GM12878 (cell line): Measurements from ENCODE around the gene DPF3. TPM values are rescaled to one million over a fixed set of nuclear protein-coding genes. Genes with fewer than 3 reads are reported as not detected.

Source experiments
- ATAC-seq: fragments of 200-7000 bp; cut with Tn5 transposase; 3 replicates; pipeline ENCODE4 v1.9.1; 2020; ENCODE audit warnings: mild to moderate bottlenecking, moderate library complexity
- BruUV-seq: library from RNA; stranded (reverse); fragments of 400-500 nt; replicated peaks from 2 replicates; lab custom pipeline; 2021; lab: Mats Ljungman, UMichigan
- CTCF ChIA-PET: fragments of 300-600 bp; sonication (Branson Sonifier 250); formaldehyde crosslinking; extraction: SDS; loops from one replicate; lab custom pipeline; 2021; ENCODE audit warnings: inconsistent platforms; lab: Yijun Ruan, JAX
- POLR2A ChIA-PET: fragments of 350-600 bp; formaldehyde crosslinking; extraction: SDS; loops from one replicate; lab custom pipeline; 2021; ENCODE audit warnings: inconsistent platforms; lab: Charles Lee
- RAD21 ChIA-PET: fragments of 300-600 bp; sonication (Branson Sonifier 250); formaldehyde crosslinking; loops from one replicate; lab custom pipeline; 2023; ENCODE audit warnings: antibody characterized with exemption; ENCODE audit not compliant: unreplicated experiment; lab: Charles Lee
- SMC1A ChIA-PET: fragments of 300-600 bp; sonication (Branson Sonifier 250); formaldehyde crosslinking; loops from one replicate; lab custom pipeline; 2023; ENCODE audit not compliant: unreplicated experiment, uncharacterized antibody; lab: Charles Lee
- DNase-seq: peaks from one replicate; pipeline ENCODE4 v3.0.0-alpha.2; 2011; ENCODE audit warnings: low read depth, low spot score
- FAIRE-seq: peaks from 3 replicates; lab custom pipeline; 2011; peaks lifted over from hg19 to GRCh38; lab: Jason Lieb, UNC
- H2AFZ ChIP-seq: 2 replicates; pipeline ENCODE4 v1.6.0; 2011; ENCODE audit warnings: low read depth, low read length, control low read depth; ENCODE audit not compliant: control insufficient read depth
- H3K27ac ChIP-seq: 2 replicates; pipeline ENCODE4 v1.5.1; 2011; ENCODE audit warnings: control low read depth; ENCODE audit not compliant: control insufficient read depth, insufficient read depth
- H3K27me3 ChIP-seq, 2 experiments: replicated peaks in 1 of 2; 2 replicates each; pipeline versions ENCODE4 v1.6.0 to v1.6.1; 2011; ENCODE audit warnings: low read length in 1 of 2; ENCODE audit not compliant: control insufficient read depth in 2 of 2, insufficient read depth in 2 of 2
- H3K36me3 ChIP-seq, 2 experiments: 2 replicates each; pipeline ENCODE4 v1.5.1; 2011; ENCODE audit warnings: low read length in 1 of 2; ENCODE audit not compliant: control insufficient read depth in 2 of 2, insufficient read depth in 2 of 2
- H3K4me1 ChIP-seq: 2 replicates; pipeline ENCODE4 v1.6.1; 2011; ENCODE audit warnings: mild to moderate bottlenecking, low read length, moderate library complexity, mixed read lengths; ENCODE audit not compliant: control insufficient read depth, insufficient read depth
- H3K4me2 ChIP-seq: 2 replicates; pipeline ENCODE4 v1.6.0; 2011; ENCODE audit warnings: control low read depth; ENCODE audit not compliant: control insufficient read depth, insufficient read depth
- H3K4me3 ChIP-seq: fragments of 200-600 bp; sonication (generic); 2 replicates; pipeline ENCODE4 v1.5.1; 2016
- H3K79me2 ChIP-seq: 2 replicates; pipeline ENCODE4 v1.6.0; 2011; ENCODE audit warnings: low read length; ENCODE audit not compliant: control insufficient read depth, insufficient read depth
- H3K9ac ChIP-seq: 2 replicates; pipeline ENCODE4 v1.8.0; 2011; ENCODE audit warnings: low read length, control low read depth, mixed read lengths; ENCODE audit not compliant: control insufficient read depth, insufficient read depth
- H3K9me3 ChIP-seq: replicated peaks from 3 replicates; pipeline ENCODE4 v1.5.1; 2011; ENCODE audit warnings: mild to moderate bottlenecking, low read length; ENCODE audit not compliant: control insufficient read depth, insufficient read depth
- H4K20me1 ChIP-seq: 2 replicates; pipeline ENCODE4 v1.6.0; 2011; ENCODE audit not compliant: control insufficient read depth, insufficient read depth
- BRCA1 ChIP-seq: IDR thresholded peaks from 2 replicates; pipeline ENCODE4 v1.6.1; 2011; ENCODE audit warnings: low read depth, low read length, improper control_type of control experiment
- CEBPZ ChIP-seq: fragments of 150-350 bp; IDR thresholded peaks from 2 replicates; pipeline ENCODE4 v1.6.1; 2016; ENCODE audit warnings: low read depth, low read length
- CHD2 ChIP-seq: IDR thresholded peaks from 2 replicates; pipeline ENCODE4 v1.6.1; 2011; ENCODE audit warnings: low read depth, low read length, improper control_type of control experiment, borderline replicate concordance
- CREB1 ChIP-seq: IDR thresholded peaks from 2 replicates; pipeline ENCODE4 v1.6.1; 2012; ENCODE audit warnings: low read depth, mild to moderate bottlenecking, inconsistent platforms
- ELK1 ChIP-seq: IDR thresholded peaks from 2 replicates; pipeline ENCODE4 v1.6.1; 2012; ENCODE audit warnings: low read depth, low read length, improper control_type of control experiment
- MLLT1 ChIP-seq: fragments of 450-650 bp; IDR thresholded peaks from 2 replicates; pipeline ENCODE4 v1.6.1; 2016; ENCODE audit warnings: mild to moderate bottlenecking
- POLR2AphosphoS2 ChIP-seq: IDR thresholded peaks from 2 replicates; pipeline ENCODE4 v1.6.1; 2011; ENCODE audit warnings: low read depth, mild to moderate bottlenecking, low read length, improper control_type of control experiment, moderate library complexity
- RB1 ChIP-seq: fragments of 450-650 bp; formaldehyde crosslinking; IDR thresholded peaks from 2 replicates; pipeline ENCODE4 v1.6.1; 2017; ENCODE audit warnings: mild to moderate bottlenecking, borderline replicate concordance
- SMARCA5 ChIP-seq: fragments of 450-650 bp; IDR thresholded peaks from 2 replicates; pipeline ENCODE4 v1.6.1; 2017; ENCODE audit warnings: mild to moderate bottlenecking
- SUZ12 ChIP-seq: fragments of 200-600 bp; sonication (generic); IDR thresholded peaks from one replicate; pipeline ENCODE4 v1.6.1; 2018; ENCODE audit warnings: antibody characterized with exemption, mild to moderate bottlenecking; ENCODE audit not compliant: unreplicated experiment
- ZNF687 ChIP-seq: fragments of 450-650 bp; IDR thresholded peaks from 2 replicates; pipeline ENCODE4 v1.6.1; 2017; ENCODE audit warnings: mild to moderate bottlenecking, moderate library complexity
- WGBS: methylation state at CpG from one replicate; pipeline ENCODE4 v1.1.6; 2016; ENCODE audit warnings: low lambda C conversion rate; ENCODE audit not compliant: insufficient replicate concordance, insufficient coverage; ENCODE audit errors: missing lambda C conversion rate; 5-methylcytosine and 5-hydroxymethylcytosine counted together
- in situ Hi-C: fragments of 300-500 bp; cut with MboI; formaldehyde crosslinking; loops from 9 replicates; pipeline ENCODE4 v1.14.3; 2018; ENCODE audit warnings: mixed read lengths
- intact Hi-C: fragments of 100-400 bp; cut with micrococcal nuclease; formaldehyde crosslinking; loops from one replicate; pipeline ENCODE4 v1.14.2; 2022; ENCODE audit not compliant: unreplicated experiment
- polyA plus RNA-seq, 11 experiments: library from polyadenylated mRNA; depleted of rRNA in 4 of 11; unstranded in 6 of 11; stranded (reverse) in 5 of 11; fragments of >200 nt; fragmentation: Nextera tagmentation in 4 of 11; fragmentation: Illumina TruSeq in 1 of 11; extraction: Ambion mirVana in 4 of 11; extraction: Trizol in 1 of 11; gene quantifications; 1 replicate in 1 of 11; 2 replicates in 10 of 11; pipeline versions ENCODE4 v1.2.1 to v1.2.3, GENCODE V29; 2011 to 2016; ENCODE audit warnings: inconsistent platforms in 2 of 11, missing spikeins in 2 of 11, low read depth in 1 of 11
- total RNA-seq, 4 experiments: library from RNA; depleted of rRNA in 3 of 4; stranded (reverse); fragments of >200 nt in 3 of 4; fragmentation: Illumina TruSeq in 1 of 4; extraction: Trizol in 1 of 4; gene quantifications; 2 replicates each; pipeline versions ENCODE4 v1.2.1 to v1.2.3, GENCODE V29; 2013 to 2021

The DPF3 gene
- total and polyA plus RNA-seq, 10 of the 15 experiments (the other 5 are each of a cell fraction or from before 2014, with no cell fraction given), result 0.69 to 8.0 (median 2.2) TPM

GRCh38 chr14:72774894-72775620, 118.8 kb downstream of the DPF3 start:
- no peaks in the 10 kb centered on the region for H4K20me1 ChIP-seq
- H3K27me3 ChIP-seq, result no peaks in the 10 kb centered on the region
- ATAC-seq (no peak), DNase-seq (no peak), FAIRE-seq (no peak)
- 73% methylated on average over 6 of the region's 6 CpGs for WGBS
- in situ Hi-C loops (no loop called here), intact Hi-C loops (no loop called here)
- ChIA-PET RAD21 (no interaction called here), POLR2A (no interaction called here), CTCF (interaction anchor here (1.0 to 1.3 kb wide), 2 partner anchors 41 to 130 kb away, joined by 3 read pairs; no protein-coding TSS in a partner anchor), SMC1A (interaction anchor here (1.3 to 1.4 kb wide), 2 partner anchors 14 to 261 kb away, joined by 5 read pairs; no protein-coding TSS in a partner anchor)
- no peak overlapping the region for H3K9ac ChIP-seq
- H3K36me3 ChIP-seq, result no peaks in the 10 kb centered on the region
- peaks cover 7% of the 10 kb centered on the region for H3K4me1 ChIP-seq
- H3K79me2 ChIP-seq, result no peaks in the 10 kb centered on the region
- TF ChIP-seq ELK1, result no peak
- TF ChIP-seq RB1, result no peak
- no peak for TF ChIP-seq ZNF687
- TF ChIP-seq SMARCA5, result no peak
- TF ChIP-seq CREB1, result no peak
- TF ChIP-seq MLLT1, result no peak
- no peak for TF ChIP-seq POLR2AphosphoS2
- no peak for TF ChIP-seq SUZ12
- TF ChIP-seq CEBPZ, result no peak
- no peak for TF ChIP-seq CHD2
- TF ChIP-seq BRCA1, result no peak
- BruUV-seq, result no TSS peak
- H3K27ac ChIP-seq, result no peak overlapping the region
- H3K9me3 ChIP-seq, result peaks cover 4% of the 10 kb centered on the region; the same call in 1 of the 3 replicates
- H2AFZ ChIP-seq, result no peak overlapping the region
- H3K4me2 ChIP-seq, result no peak overlapping the region
- no peak overlapping the region for H3K4me3 ChIP-seq
